Stimulated activated CD8-positive, alpha-beta memory T cell treated with anti-CD3 and anti-CD28 coated beads, Interleukin-12 subunit alpha, Interleukin-12 subunit beta, amount 100 ng/mL, for 24 hours (primary cell): ENCODE data around the gene CUBN.

Experiments used
- DNase-seq: peaks from one replicate; pipeline ENCODE4 v3.0.0-alpha.2; 2020; ENCODE audit errors: extremely low read depth

CUBN gene

DNA sequence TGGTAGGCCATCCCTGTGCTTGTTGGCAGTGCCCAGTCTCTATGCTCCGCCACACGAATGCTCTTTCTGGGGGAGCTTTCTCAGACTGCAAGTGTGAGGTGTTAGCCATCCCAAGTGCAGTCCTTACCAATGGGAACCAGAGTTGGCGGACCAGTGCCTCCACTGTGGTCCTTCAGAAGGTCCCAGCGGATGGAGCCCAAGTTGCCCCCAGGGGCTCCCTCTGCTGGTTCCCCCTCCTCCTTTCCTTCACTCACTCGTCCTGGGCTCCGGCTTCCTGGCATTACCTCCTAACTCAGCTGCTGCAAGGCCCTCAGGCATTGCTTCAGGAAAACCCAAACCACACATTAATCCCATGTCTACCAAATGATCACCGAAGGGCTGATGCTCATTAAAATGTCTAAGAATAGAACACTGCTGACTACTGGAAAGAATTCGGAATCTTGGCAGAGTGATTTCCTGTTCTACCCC is 139.8 kb downstream of the CUBN start:
- no peak for DNase-seq

DNA sequence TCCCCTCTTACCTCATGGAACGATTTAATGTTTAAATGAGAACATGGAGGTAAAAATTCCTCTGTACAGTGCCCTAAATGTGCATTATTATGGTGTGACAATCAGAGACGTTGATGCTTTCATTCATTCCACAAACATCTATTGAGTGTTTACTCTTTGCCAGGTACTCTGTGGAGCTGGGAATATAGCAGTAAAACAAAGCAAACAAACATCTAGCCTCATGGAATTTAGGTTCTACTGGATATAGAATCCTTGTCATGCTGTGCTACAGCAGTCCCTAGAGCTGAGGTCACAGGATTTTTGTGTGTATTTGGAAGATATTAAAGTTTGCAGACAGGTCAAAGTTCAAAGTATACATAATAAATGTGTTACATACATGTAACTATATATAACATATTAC is 140.7 kb downstream of the CUBN start:
- no peak for DNase-seq

DNA sequence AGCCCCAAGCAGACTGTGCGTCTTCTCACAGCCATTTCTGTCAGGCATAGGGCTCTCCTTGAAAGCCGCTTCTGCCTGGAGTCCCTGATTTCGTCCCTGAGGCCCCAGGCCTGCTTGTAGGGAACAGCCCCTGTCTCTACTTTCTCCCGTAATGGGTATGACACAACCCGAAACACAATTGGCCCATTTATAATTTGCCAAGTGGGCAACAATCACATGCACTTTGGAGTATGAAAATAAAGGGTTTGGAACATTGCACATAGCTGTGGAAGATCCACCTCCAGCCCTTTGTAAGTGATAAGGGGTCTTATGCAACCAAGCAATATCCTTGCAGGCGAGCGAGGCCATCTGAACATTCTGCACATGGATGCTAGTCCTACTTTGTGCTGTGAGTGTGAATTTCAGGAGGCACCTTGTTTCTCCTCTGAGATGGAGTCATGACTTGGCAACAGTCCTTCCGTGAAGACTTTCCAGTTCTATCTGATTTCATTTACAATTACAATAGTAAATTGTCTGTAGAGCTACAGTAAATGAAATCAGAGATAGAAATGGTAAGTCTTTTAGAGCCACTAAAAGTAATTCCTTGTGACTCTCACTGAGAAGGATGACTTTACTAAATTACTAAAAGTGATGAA is 141.5 kb downstream of the CUBN start:
- DNase-seq: no peak

DNA sequence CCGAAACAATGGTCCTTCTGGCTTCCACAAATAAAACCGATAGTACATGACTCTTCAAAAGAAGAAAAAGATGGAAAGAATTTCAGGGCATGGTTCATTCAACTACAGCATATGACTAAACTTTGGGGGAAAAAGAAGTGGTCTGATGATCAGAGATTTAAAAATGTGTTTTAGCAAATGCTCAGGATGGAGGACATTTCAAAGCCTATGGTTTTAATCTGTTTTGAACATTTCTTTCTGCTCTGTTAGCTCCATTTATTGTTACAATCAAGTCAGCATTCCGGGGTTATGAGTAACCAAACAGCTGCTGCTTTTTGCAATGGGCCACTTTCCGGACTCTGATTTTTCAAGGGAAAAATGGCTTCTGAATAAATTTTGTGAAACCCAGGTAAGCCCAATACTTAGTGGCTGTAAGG is 142.4 kb downstream of the CUBN start:
- DNase-seq: no peak

DNA sequence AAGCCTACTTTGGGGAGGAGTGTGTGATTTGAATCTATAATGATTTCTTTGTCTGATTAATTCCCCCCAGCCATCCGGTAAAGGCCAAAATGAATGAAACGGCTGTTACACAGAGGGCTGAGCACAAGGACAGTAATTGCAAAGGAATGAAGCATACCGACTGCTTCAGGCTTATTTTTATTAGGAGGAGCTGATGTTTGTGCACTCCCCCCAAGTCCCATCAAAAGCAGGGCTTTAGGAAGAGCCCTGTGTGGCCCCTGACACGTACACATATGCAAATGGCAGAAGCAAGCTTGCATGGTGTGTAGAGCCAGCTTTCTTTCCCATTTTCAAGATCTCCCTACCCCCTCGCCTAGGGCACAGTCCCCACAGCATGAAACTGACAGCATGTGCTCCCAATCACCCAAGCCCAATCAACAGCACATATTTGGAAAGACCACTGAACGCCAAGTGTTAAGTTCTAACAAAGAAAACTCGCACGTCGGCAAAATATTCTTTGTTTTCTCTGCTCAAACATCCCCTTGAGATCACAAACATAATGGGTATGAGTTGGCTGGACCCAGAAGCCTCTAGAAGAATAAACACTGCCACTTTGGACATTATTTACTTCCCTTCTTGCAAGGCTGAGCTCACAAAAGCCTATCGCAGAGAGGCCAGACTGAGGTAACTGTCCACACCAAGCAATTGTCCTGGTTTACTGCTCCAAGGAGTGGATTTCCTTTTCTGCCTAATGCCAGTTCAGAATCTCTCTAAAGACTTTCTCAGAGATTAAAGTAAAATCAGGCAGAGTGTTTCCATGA is 143.0 kb downstream of the CUBN start:
- no peak for DNase-seq

DNA sequence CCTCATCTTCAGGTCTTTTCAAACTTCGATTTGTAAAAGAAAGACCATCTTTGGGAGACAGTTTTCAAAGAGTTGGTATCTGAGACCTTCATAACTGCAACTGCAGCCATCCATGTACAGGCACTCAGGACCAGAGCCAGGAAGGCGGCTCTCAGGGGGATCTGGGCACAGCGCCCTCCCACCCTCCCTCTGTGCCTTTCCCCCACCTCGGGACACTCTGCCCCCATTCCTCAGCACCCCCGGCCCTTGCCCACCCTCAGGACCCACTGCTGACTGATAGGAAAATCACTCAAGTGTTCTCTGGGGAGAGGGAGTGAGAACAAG is 143.6 kb downstream of the CUBN start:
- DNase-seq: no peak

DNA sequence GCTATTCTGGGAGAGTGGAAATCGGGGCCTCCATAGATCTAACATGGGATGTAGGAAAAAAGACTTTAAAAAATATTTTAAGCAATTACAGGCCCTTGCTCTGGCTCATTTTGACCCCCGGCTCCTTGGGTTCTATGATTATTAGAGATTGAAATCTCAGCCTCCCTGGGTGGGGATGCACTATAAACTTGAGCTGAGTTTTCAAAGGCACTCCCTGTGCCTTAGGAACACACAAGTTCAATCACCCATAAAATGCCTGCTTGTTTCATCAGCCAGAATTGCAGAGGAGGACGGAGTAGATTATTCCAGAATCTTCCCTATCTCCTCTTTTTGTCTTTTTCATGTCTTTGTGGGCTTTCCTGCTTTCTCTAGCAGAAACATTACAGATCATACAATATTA is 145.4 kb downstream of the CUBN start:
- no peak for DNase-seq

DNA sequence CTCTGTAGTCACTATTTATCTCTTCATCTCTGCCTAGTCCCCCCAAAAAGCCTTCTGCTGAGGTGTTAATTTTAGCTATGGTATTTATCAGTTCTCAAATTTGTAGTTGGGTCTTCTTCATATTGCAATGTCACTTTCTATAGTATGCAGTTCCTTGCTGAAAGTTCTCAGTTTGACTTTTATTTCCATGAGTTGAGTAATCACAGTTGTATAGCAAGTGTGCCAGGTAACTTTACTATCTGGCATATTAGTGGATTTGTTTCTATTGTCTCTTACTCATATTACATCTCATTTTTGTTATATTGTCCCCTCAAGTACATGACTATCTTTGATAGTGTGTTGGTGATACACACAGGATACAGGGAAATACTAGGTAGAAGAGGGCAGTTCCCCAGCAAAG is 152.8 kb downstream of the CUBN start:
- no peak for DNase-seq

DNA sequence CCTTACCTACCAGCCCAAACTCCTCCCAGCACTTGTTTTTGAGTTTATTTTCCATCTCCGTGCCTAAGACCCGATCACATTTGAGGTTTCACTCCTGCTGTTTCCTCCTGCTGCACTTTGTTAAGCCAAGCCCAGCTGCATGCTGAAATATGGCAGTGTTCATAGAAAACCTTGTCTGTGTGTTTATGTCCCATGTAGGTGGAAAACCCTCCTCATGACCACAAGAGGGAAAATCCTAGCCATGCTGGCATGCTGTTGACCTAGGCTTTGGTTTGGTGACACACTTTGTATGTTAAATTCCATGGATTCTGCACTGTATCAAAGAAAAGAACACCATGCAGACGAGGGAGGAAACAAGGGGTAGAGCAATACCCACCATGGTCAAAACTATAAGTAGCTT is 154.4 kb downstream of the CUBN start:
- DNase-seq: no peak

DNA sequence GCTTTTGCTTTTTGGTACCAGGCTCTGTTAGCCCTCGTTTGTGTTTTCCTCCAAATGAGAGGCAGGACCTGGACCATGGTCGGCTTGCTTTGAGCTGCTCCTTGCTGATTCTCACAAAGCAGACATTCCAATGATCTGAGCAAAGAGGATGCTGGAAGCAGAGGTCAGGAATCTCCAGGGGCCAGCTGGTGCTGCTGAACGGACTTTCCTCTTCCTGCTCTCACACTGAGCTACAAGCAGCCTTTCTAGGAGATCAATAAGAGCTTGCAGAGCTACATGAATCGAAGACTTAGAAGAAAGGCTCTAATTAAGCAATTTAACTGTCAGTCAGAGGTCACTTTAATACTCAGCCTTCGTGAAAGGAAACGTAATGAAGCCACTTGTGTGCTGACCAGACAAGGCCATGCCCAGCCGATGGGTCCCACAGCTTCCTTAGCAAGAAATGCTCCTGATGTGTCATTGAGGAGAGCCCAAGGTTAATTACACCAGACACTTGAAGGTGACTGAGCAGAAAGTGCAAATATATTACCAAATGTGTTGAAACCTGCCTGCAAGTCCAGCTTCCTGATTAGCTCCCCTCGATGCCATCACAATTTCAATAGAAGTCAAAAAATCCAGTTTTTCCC is 161.1 kb downstream of the CUBN start:
- no peak for DNase-seq

DNA sequence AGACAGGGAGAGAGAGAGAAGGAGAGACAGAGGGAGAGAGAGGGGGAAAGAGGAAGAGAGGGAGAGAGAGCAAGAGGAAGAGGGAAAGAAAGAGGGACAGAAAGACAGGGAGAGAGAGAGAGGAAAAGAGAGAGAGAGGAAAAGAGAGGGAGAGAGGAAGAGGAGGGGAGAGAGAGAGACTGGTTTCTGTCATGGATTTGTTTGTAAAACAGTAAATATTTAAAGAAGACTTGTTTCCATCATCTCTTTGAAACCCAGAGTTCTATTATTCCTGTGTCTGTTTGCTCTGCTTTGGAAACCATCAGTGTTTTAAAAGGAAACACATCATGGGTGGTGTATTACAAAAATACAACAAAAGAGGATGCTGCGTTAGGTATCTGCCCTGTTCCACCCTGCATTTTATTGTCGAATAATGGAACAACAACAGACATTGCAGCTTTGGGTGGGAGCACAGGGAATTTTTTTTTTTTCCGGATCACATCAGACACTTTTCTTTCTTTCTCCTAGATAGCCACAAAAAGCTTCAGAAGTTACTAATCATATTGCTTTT is 161.7 kb downstream of the CUBN start:
- no peak for DNase-seq

DNA sequence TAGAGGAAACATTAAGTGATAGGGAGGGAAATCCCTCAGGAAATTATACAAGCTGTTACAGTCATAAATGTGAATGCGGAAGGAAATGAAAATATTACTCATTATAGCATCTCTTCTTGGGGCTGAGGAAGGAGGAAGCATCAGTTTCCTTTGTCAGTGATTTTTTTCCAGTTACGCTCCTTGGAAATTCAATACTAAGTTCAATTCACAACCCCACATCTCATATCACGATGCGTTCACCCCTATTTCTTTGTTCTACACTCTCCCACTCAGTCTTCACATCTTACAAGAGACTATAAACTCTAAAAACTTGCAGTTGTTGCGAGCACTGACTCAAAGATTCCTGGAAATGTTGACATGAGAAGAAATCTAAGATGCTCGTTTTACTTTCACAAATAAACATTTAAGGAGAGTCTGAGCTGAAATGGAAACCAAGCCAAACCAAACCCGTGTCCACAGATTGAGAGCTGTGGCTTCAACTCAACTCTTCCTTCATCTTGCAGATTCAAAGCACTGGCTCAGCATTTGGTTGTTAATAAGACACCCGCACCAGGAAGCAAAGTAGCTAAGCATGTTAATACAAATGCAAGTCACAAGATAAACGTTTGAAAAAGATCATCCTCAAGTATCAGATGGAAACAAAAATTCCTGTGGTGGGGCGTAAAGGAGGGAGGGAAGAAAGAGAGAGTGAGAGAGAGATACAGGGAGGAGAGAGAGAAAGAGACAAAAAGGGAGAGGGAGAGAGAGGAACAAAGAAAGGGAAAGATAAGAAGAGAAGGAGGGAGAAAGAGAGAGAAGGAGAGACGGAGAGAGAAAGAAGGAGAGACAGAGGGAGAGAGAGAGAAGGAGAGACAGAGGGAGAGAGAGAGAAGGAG is 162.4 kb downstream of the CUBN start:
- DNase-seq: no peak

DNA sequence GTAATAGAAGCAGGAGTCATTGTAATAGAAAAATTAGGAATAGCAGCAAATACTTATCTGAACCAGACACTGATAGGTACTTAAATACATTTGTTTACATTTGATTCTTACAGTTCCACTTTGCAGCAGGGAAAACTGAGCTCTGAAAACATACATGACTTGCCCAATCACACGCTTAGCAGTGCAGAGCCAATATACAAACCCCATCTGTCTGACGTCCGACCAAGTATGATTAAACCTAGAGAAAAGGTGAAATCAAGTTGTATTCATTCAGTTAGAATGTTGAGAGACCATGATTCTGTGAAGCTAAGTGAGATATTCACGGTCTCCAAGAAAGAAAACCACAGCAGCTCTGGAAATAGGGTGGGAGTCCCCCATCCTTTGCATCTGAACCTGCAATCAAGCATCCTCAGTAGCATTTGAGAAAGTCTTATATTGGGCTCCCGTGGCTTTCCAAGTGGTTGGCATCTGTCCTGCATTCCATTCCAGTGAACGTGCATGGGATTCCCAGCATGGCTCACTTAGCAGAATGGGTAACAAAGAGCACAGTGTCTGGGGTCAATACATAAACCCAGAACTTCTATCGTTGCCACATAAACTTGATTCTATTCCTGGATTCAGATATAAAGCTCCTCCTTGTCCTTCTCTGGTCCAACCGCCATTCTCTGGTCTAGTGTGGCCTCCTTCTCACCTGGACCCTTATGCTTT is 163.7 kb downstream of the CUBN start:
- no peak for DNase-seq

DNA sequence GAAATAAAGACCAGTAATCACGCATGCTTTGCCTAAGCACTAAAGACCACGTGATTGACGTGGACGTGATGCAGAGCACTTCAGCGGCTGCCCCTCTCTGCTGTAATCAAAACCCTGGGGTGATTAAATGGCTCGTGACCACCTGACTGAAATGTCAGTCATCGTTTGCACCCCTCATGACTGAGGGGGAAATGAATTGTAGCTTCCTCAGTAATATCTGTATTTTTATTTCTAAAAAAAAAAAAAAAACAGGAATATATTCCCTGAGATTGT is 164.3 kb downstream of the CUBN start:
- DNase-seq: no peak

DNA sequence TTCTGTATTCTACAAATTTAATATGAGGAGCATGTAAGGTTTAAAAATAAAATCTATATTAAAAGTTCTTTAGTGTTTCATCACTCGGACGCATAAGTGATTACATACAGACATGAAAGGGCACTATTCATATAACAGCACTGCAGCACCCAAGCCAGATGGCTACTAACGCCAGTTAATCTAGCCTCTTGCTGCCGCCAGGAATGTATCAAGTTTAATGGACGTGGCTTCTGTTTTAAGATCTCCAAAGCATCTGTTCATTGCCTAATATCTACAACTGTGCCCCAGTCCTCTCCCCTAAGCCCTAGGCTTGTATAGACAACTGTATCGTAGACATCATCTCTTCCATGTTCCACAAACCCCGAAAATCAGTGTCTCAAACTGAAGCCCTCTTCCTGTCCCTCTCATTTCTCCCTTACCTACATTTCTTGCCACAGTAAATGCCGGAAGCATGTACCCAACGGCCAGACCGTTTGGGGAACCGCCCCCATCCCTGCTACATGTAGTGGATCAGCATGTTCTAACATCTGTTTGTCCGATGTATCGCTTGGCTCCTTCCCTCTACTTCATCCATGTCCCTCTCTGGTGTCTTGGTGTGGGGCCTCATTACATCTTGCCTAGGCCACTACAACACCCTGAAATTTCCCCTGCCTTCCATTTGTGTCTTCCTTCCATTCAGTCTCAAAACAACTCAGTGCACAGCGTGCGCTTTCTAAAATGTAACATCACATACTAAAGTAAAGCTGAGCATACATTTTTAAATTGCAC is 164.9 kb downstream of the CUBN start:
- no peak for DNase-seq

DNA sequence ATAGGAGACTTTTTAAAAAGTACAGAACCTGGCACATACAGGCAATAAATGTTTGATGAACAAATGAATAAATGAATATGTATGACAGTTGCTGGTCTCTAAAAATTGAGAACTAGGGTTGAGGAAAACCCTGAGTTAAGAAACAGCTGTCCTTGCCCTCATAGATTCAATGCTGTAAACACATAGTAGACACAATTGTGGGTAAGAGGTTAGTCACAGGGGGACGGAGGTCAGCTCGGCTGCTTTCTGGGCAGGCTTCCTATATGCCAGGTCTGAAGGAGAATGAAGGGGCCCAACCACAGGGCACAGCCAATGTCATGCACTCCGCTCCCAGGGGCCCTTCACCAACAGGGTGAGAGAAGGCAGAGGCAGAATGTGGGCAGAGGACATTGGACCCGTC is 169.1 kb downstream of the CUBN start:
- DNase-seq: no peak

DNA sequence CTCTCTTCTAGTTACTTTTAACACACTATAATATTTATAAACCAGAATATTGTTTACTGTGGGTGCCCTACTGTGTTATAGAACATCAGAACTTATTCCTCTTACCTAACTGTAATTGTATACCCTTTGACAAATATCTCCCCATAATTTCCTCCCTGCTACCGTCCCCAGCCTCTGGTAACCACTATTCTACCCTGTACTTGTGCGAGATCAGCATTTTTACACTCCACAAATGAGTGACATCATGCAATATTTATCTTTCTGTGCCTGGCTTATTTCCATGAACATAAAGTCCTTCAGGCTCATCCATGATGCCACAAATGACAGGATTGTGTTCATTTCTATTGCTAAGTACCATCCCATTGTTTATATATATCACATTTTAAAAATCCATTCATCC is 172.6 kb downstream of the CUBN start:
- no peak for DNase-seq

DNA sequence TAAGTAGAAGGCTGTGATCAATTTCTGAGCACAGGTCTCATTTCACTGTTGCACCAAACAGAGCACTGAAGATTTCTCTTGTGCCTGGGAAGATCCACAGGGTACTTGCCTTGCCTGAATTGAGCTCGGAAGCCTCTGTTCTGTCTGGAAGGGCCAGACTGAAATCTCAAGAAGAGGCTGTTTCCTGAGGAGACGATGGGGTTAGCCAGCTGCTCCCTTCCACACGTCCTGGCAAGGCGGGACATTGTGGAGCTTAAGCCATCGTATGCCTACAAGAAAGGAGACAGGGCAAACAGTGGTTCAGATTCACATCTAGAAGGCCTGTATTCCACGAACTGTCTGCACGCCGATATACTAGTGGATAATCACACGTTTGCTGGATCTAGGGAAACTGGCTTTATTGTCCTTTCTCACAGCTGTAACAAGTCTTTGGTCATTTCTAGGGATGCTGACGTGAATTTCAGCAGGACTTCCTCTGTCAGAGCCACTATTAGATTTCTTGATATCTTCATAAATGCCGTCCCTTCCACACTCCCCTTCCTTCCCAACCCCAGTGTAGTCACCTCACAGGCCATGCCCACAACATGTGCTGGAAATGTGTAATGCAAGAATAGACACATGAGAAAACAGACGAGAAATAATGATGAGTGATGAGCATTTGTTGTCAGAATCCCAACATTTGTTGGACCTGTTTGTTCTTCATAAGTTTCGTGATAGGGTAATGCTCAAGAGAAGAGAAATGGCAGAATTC is 175.2 kb downstream of the CUBN start:
- DNase-seq: no peak

DNA sequence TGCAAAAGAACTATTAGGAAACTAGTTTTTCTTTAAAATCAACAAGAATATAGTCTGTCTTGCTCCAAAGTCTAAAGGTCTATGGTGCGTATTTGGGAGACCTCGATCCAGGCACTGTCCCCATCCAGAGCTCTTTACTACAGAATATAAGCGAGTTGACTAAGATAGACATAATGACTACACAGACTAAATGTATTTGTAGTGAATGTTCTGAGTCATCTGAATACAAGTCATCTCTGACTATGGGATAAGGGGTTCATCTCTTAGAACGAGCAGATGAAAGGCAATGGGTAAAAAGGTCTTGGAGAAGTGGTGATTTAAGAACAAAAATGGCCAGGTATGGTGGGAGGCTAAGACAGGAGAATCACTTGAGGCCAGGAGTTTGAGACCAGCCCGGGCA is 176.3 kb downstream of the CUBN start:
- DNase-seq: no peak

DNA sequence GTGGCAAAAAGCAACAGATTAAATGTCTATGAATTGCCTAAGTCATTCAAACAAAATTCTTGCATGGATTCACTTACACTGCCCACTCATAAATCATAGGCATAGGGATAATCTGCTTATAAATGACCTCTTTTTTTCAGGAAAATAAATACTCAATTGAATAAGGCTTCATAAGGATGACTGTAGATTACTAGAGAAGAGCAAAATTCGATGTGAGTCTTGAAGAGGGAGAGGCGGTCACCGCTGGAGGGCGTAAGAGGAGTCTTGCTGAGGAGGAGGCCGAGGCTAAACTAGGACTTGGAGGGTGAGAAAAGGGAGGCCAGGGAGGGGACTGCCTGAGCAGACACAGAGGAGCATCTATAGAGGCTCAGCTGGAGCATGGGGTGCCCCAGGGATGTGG is 177.0 kb downstream of the CUBN start:
- DNase-seq: no peak
